Brain microvascular endothelial cell (primary cell): ENCODE measurements around the gene EMP1.
A peak's percentile ranks its signal among the peaks of the same experiment; 100 is the strongest.

ENCODE experiments used
- DNase-seq: peaks from one replicate; pipeline ENCODE4 v3.0.0-alpha.2; 2020
- H3K27ac ChIP-seq: fragments of 250-450 bp; sonication (Bioruptor Pico); 2 replicates; pipeline ENCODE4 v1.5.1; 2020; ENCODE audit warnings: mild to moderate bottlenecking, moderate library complexity
- H3K27me3 ChIP-seq: fragments of 250-450 bp; sonication (Bioruptor Pico); replicated peaks from 2 replicates; pipeline ENCODE4 v1.5.1; 2020; ENCODE audit warnings: mild to moderate bottlenecking
- H3K36me3 ChIP-seq: fragments of 250-450 bp; sonication (Bioruptor Pico); replicated peaks from 2 replicates; pipeline ENCODE4 v1.5.1; 2020; ENCODE audit warnings: mild to moderate bottlenecking
- H3K4me3 ChIP-seq: 2 replicates; pipeline ENCODE4 v1.5.1; 2011; ENCODE audit warnings: low read depth, mild to moderate bottlenecking, control low read depth, low read length, moderate library complexity
- CTCF ChIP-seq: IDR thresholded peaks from 2 replicates; pipeline ENCODE4 v1.5.1; 2011; ENCODE audit warnings: low read depth, mild to moderate bottlenecking, moderate library complexity, low read length, control low read depth, inconsistent platforms; ENCODE audit errors: missing control alignments
- in situ Hi-C: cut with HindIII; loops from 2 replicates; pipeline ENCODE4 v1.10.0; 2017; ENCODE audit warnings: low sequenced_read_pairs, low pct_ligation_motif_present

EMP1 gene

GRCh38 chr12:13194401-13195110 lies 2.0 kb upstream of the EMP1 start:
- TF ChIP-seq CTCF, result no peak
- in situ Hi-C loops, result no loop called here
- peak overlapping the region; percentile 91 for H3K27ac ChIP-seq

GRCh38 chr12:13195250-13195649 lies 1.3 kb upstream of the EMP1 start:
- DNase-seq, result peak; percentile 84
- in situ Hi-C loops, result no loop called here
- Histone ChIP-seq H3K27ac (peak overlapping the region; percentile 91), H3K36me3 (no peaks in the 10 kb centered on the region), H3K4me3 (no peak overlapping the region), H3K27me3 (no peaks in the 10 kb centered on the region)
- TF ChIP-seq CTCF, result no peak

More at GRCh38 chr12:13194401-13195110, 2.0 kb upstream of the EMP1 start:
- H3K4me3 ChIP-seq, result no peak overlapping the region
- H3K36me3 ChIP-seq, result no peaks in the 10 kb centered on the region
- DNase-seq, result no peak
- no peaks in the 10 kb centered on the region for H3K27me3 ChIP-seq

GRCh38 chr12:13195785-13196129 lies 769 bp upstream of the EMP1 start:
- no peak overlapping the region for H3K4me3 ChIP-seq
- TF ChIP-seq CTCF, result no peak

GRCh38 chr12:13197032-13197431 lies 506 bp downstream of the EMP1 start:
- Histone ChIP-seq H3K27ac (peak overlapping the region; percentile 86), H3K4me3 (peak overlapping the region; percentile 91), H3K36me3 (no peaks in the 10 kb centered on the region), H3K27me3 (no peaks in the 10 kb centered on the region)
- DNase-seq, result no peak
- in situ Hi-C loops, result no loop called here
- TF ChIP-seq CTCF, result no peak

More at GRCh38 chr12:13195785-13196129, 769 bp upstream of the EMP1 start:
- Histone ChIP-seq H3K27ac (peak overlapping the region; percentile 91), H3K36me3 (no peaks in the 10 kb centered on the region), H3K27me3 (no peaks in the 10 kb centered on the region)
- in situ Hi-C loops, result no loop called here
- no peak for DNase-seq

GRCh38 chr12:13197526-13198143 lies 1.1 kb downstream of the EMP1 start:
- no peak for DNase-seq
- no peaks in the 10 kb centered on the region for H3K36me3 ChIP-seq
- no peaks in the 10 kb centered on the region for H3K27me3 ChIP-seq
- peak overlapping the region; percentile 86 for H3K27ac ChIP-seq
- no peak for TF ChIP-seq CTCF
- in situ Hi-C loops, result no loop called here
- peak overlapping the region; percentile 91 for H3K4me3 ChIP-seq

GRCh38 chr12:13198241-13198640 lies 1.7 kb downstream of the EMP1 start:
- Histone ChIP-seq H3K27me3 (no peaks in the 10 kb centered on the region), H3K4me3 (peak overlapping the region; percentile 91), H3K36me3 (no peaks in the 10 kb centered on the region), H3K27ac (peak overlapping the region; percentile 86)
- no peak for TF ChIP-seq CTCF
- no peak for DNase-seq
- in situ Hi-C loops, result no loop called here
